ENCODE measurements around the gene PDZD4.

Gene PDZD4

DNA sequence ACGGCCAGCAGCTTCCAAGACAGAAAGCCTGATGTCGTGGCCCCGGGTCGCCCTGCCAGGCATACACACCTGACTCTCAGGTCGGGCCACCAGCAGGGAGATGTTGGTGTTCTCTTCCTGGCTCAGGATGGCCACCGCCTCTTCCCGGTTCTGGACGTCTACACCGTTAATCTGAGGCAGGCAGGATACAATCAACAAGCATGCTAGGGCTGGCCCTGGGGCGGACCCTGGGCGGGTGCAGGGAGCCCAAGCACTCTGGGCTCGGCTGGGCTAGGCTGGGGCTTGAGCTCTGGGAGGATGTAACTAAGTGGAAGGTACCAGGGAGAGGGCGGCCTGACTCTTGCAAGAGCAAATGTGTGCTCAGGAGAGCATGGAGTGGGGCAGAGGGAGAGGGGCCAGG, 24.9 kb downstream of the PDZD4 start:
- no peaks in the 10 kb centered on the region for H3K4me1 ChIP-seq (ENCODE audit: control insufficient read depth, insufficient read depth, low read length, unreplicated experiment)
- H3K79me2 ChIP-seq (ENCODE audit: control insufficient read depth, insufficient read depth, low read length, unreplicated experiment): no peaks in the 10 kb centered on the region
- no peaks in the 10 kb centered on the region for H3K36me3 ChIP-seq (ENCODE audit: insufficient read depth, low read length)
- no peak overlapping the region for H3K4me3 ChIP-seq (ENCODE audit: low read depth, low read length)
- H3K27me3 ChIP-seq (ENCODE audit: insufficient read depth, low read length): no peaks in the 10 kb centered on the region
- no peak overlapping the region for H3K27ac ChIP-seq (ENCODE audit: low read depth, low read length)
- no peak overlapping the region for H2AFZ ChIP-seq (ENCODE audit: low read length, unreplicated experiment)

DNA sequence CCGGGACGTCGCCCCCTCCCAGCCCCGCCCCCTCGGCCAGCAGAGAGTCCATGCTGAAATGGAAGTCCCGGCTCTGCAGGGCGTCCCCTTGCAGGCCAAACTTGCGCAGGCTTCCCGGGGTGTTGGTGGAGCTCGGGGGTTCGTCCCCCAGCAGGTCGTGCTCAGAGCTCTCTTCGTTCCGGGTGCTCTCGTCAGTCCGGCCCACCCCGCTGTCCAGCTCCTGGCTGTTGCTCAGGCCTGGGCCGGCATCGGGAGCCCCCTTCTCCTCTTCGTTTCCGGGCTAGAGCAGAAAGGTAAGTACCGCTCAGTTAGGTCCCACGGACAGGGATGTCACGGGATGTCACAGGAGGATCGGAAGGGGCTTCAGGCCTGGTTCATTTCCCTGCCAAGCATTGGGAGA, 25.7 kb downstream of the PDZD4 start:
- Histone ChIP-seq H3K36me3 (ENCODE audit: insufficient read depth, low read length) (no peaks in the 10 kb centered on the region), H3K27ac (ENCODE audit: low read depth, low read length) (no peak overlapping the region), H3K79me2 (ENCODE audit: control insufficient read depth, insufficient read depth, low read length, unreplicated experiment) (no peaks in the 10 kb centered on the region), H2AFZ (ENCODE audit: low read length, unreplicated experiment) (no peak overlapping the region), H3K4me1 (ENCODE audit: control insufficient read depth, insufficient read depth, low read length, unreplicated experiment) (no peaks in the 10 kb centered on the region), H3K4me3 (ENCODE audit: low read depth, low read length) (no peak overlapping the region), H3K27me3 (ENCODE audit: insufficient read depth, low read length) (no peaks in the 10 kb centered on the region)

DNA sequence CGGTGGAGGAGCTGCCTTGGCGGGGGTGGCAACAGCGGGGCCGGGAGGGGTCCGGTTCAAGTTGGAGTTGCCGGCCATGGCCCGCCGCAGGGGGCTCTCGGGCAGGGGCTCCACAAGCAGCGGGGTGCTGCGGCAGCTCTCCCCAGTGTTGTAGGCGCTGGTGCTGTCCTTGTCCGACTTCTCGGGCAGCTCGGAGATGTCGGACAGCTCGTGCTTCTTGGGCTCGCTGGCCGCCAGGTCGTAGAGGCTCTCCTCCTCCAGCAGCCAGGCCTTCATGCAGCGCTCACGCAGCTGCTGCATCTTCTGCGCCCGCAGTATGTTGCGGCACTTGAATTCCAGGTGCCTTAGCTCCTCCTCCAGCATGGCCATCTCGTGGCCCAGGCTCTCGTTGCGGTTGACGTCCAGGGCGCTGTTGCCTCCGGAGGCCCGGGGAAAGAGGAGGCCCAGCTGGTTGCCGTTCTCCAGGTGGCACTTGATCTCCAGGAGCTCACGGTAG, 26.2 kb downstream of the PDZD4 start:
- Histone ChIP-seq H3K27ac (ENCODE audit: low read depth, low read length) (no peak overlapping the region), H3K79me2 (ENCODE audit: control insufficient read depth, insufficient read depth, low read length, unreplicated experiment) (no peaks in the 10 kb centered on the region), H2AFZ (ENCODE audit: low read length, unreplicated experiment) (no peak overlapping the region), H3K27me3 (ENCODE audit: insufficient read depth, low read length) (no peaks in the 10 kb centered on the region), H3K4me1 (ENCODE audit: control insufficient read depth, insufficient read depth, low read length, unreplicated experiment) (no peaks in the 10 kb centered on the region), H3K4me3 (ENCODE audit: low read depth, low read length) (no peak overlapping the region), H3K36me3 (ENCODE audit: insufficient read depth, low read length) (no peaks in the 10 kb centered on the region)

DNA sequence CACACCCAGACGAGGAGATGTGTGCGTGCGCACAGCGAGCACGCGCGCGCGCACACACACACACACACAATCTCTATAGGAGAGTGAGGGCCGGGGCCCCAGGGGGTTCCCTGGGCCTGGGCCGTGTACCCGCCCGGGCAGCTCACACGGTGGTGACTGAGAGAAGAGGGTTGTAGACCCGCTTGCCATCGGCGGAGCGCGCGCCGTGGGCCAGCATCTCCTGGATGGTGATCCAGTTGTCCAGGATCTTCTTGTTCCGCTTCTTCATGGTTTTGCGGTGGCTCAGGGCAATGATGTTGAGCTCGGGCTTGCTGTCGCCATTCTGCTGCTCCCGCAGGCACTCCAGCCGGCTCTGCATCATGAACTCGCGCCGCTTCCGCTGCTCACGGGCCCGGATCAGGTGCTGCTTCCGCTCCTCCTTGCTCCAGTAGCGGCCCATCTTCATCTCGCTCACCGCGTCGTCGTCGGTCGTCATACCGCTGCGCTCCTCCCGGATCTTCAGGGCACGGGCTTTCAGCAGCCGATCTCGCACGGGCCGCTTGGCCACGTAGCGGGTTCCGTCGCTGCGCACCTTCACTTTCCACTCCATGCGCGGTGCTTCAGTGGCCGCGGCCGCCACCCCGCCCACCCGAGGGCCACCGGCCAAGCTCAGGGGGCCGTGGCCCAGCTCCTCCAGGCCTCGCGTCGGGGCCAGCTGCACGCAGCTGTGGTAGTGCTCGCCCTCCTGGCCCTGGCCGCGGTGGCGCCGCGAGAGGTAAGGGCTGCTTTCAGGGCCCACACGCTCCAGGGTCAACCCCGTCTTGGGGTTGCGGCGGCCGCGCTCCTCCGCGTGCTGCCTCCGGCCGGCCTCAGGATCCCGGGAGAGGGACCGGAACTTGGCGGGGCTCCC, 26.9 kb downstream of the PDZD4 start:
- H3K4me3 ChIP-seq (ENCODE audit: low read depth, low read length): no peak overlapping the region
- no peak overlapping the region for H2AFZ ChIP-seq (ENCODE audit: low read length, unreplicated experiment)
- no peak overlapping the region for H3K27ac ChIP-seq (ENCODE audit: low read depth, low read length)
- no peaks in the 10 kb centered on the region for H3K27me3 ChIP-seq (ENCODE audit: insufficient read depth, low read length)
- H3K36me3 ChIP-seq (ENCODE audit: insufficient read depth, low read length): no peaks in the 10 kb centered on the region
- H3K4me1 ChIP-seq (ENCODE audit: control insufficient read depth, insufficient read depth, low read length, unreplicated experiment): no peaks in the 10 kb centered on the region
- no peaks in the 10 kb centered on the region for H3K79me2 ChIP-seq (ENCODE audit: control insufficient read depth, insufficient read depth, low read length, unreplicated experiment)

DNA sequence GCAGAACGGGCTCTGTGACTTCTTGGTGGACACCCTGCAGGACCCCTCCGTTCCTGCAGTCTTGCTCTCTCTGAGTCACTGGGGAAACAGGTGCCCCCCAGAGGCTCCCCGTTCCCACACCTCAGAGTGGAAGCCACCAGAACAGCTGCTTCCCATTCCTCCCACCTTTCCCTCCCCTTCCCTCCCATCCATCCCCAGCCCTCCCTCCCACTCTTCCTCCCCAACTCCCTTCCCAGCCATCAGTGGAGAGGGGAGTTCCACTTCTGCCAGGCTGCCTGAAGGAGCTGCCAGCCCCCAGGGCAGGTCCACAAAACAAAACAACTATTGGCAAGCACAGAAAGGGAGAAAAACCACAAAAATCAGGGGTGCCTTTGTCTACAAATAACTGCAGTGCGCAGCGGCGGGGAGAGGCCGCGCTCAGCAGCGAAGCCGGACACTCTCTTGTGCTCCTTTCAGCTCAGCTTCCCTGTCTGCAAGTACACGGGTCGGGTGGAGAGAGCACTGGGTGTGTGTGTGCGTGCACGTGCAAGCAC, 27.8 kb downstream of the PDZD4 start:
- Histone ChIP-seq H3K36me3 (ENCODE audit: insufficient read depth, low read length) (no peaks in the 10 kb centered on the region), H3K27ac (ENCODE audit: low read depth, low read length) (no peak overlapping the region), H3K27me3 (ENCODE audit: insufficient read depth, low read length) (no peaks in the 10 kb centered on the region), H3K4me3 (ENCODE audit: low read depth, low read length) (no peak overlapping the region), H2AFZ (ENCODE audit: low read length, unreplicated experiment) (no peak overlapping the region), H3K4me1 (ENCODE audit: control insufficient read depth, insufficient read depth, low read length, unreplicated experiment) (no peaks in the 10 kb centered on the region), H3K79me2 (ENCODE audit: control insufficient read depth, insufficient read depth, low read length, unreplicated experiment) (no peaks in the 10 kb centered on the region)

DNA sequence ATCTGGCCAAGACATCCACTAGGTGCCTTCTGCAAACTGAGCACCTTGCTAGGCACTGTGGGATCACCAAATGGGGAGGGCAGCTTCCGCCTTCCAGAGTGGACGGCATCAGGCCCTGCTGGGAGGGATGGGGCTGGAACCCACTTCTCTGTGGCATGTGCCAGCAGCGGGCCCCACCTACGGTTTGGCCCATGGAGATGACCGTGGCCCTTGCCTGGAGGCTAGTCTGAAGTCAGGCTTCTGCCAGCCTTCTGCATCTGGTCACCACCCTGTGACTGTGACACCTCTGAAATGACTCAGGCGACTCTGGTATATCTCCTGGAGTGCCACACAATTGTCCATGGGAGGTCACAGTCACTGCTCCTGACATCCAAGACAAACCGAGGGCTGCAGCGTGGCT, 28.7 kb downstream of the PDZD4 start:
- Histone ChIP-seq H3K27ac (ENCODE audit: low read depth, low read length) (no peak overlapping the region), H3K4me3 (ENCODE audit: low read depth, low read length) (no peak overlapping the region), H2AFZ (ENCODE audit: low read length, unreplicated experiment) (no peak overlapping the region), H3K36me3 (ENCODE audit: insufficient read depth, low read length) (no peaks in the 10 kb centered on the region), H3K27me3 (ENCODE audit: insufficient read depth, low read length) (no peaks in the 10 kb centered on the region), H3K4me1 (ENCODE audit: control insufficient read depth, insufficient read depth, low read length, unreplicated experiment) (no peaks in the 10 kb centered on the region), H3K79me2 (ENCODE audit: control insufficient read depth, insufficient read depth, low read length, unreplicated experiment) (no peaks in the 10 kb centered on the region)

DNA sequence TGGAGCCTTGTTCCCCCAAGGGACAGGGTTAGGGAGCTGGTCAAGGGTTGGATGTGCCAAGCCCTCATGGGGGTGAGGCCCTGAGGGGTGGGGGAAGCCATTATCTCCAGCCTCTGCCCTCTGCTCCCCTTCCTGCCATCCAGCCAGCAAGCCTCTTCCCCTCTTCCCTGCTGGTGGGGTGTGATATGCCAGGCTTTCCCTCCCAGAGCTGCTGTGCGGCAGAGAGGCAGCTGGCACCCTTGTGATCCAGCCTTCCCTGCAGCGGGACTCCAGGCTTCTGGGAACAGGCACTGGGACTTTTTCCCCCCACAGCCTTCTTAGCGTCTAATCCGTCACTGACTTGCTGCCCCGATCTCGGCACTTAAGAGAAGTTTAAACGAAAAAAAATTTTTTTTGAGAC, 29.6 kb downstream of the PDZD4 start:
- Histone ChIP-seq H3K36me3 (ENCODE audit: insufficient read depth, low read length) (no peaks in the 10 kb centered on the region), H3K27ac (ENCODE audit: low read depth, low read length) (no peak overlapping the region), H3K27me3 (ENCODE audit: insufficient read depth, low read length) (no peaks in the 10 kb centered on the region), H2AFZ (ENCODE audit: low read length, unreplicated experiment) (no peak overlapping the region), H3K79me2 (ENCODE audit: control insufficient read depth, insufficient read depth, low read length, unreplicated experiment) (peaks cover 6% of the 10 kb centered on the region), H3K4me1 (ENCODE audit: control insufficient read depth, insufficient read depth, low read length, unreplicated experiment) (peaks cover 3% of the 10 kb centered on the region), H3K4me3 (ENCODE audit: low read depth, low read length) (no peak overlapping the region)

DNA sequence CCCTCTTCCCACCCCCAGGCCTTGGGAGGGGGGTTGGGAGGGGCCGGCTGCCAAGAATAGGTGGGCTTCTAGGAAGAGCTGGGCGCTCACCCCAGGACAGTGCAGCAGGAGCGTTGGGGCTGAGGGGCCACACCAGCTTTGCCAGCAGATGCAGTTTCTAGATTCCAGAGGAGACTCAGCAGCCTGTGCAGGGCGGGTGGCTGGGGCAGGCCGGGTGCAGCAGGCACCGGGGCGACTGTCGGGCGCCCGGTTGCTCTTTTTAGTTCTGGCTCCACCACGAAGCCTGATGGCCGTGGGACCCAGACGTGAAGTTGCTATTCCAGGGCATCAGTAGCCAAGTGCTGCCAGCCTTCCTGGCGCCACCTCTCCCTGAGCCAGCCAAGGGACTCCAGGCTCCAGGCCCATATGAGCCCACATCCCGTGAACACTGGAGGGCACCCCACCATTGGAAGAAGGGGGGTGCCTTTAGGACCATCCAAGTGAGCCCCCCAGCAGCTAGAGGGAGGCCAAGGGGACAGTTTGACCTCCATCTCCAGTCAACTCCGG, 30.1 kb downstream of the PDZD4 start:
- Histone ChIP-seq H3K36me3 (ENCODE audit: insufficient read depth, low read length) (no peaks in the 10 kb centered on the region), H3K27ac (ENCODE audit: low read depth, low read length) (no peak overlapping the region), H3K27me3 (ENCODE audit: insufficient read depth, low read length) (no peaks in the 10 kb centered on the region), H3K4me1 (ENCODE audit: control insufficient read depth, insufficient read depth, low read length, unreplicated experiment) (peaks cover 3% of the 10 kb centered on the region), H3K4me3 (ENCODE audit: low read depth, low read length) (no peak overlapping the region), H3K79me2 (ENCODE audit: control insufficient read depth, insufficient read depth, low read length, unreplicated experiment) (peaks cover 11% of the 10 kb centered on the region), H2AFZ (ENCODE audit: low read length, unreplicated experiment) (no peak overlapping the region)

DNA sequence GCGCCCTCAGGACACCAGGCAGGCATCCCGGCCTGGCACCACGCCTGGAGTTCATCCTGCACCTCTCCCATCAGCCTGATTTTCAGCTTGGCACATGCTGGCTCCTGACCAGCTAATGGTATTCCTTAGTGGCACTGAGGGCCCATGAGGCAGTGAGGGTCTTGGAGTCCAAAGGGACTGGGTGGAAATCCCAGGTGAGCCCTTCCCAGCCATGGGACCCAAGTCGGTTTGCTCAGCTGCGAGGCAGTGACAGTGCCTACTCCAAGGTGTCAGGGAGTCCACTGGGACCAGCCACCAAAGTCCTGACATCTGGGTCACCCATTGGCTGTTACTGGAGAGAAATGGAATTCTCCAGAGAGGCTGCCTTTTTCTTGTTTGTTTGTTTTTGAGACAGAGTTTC, 31.0 kb downstream of the PDZD4 start:
- no peaks in the 10 kb centered on the region for H3K27me3 ChIP-seq (ENCODE audit: insufficient read depth, low read length)
- peaks cover 3% of the 10 kb centered on the region for H3K4me1 ChIP-seq (ENCODE audit: control insufficient read depth, insufficient read depth, low read length, unreplicated experiment)
- H3K36me3 ChIP-seq (ENCODE audit: insufficient read depth, low read length): no peaks in the 10 kb centered on the region
- no peak overlapping the region for H3K27ac ChIP-seq (ENCODE audit: low read depth, low read length)
- no peak overlapping the region for H3K4me3 ChIP-seq (ENCODE audit: low read depth, low read length)
- H2AFZ ChIP-seq (ENCODE audit: low read length, unreplicated experiment): no peak overlapping the region
- peaks cover 19% of the 10 kb centered on the region for H3K79me2 ChIP-seq (ENCODE audit: control insufficient read depth, insufficient read depth, low read length, unreplicated experiment)

DNA sequence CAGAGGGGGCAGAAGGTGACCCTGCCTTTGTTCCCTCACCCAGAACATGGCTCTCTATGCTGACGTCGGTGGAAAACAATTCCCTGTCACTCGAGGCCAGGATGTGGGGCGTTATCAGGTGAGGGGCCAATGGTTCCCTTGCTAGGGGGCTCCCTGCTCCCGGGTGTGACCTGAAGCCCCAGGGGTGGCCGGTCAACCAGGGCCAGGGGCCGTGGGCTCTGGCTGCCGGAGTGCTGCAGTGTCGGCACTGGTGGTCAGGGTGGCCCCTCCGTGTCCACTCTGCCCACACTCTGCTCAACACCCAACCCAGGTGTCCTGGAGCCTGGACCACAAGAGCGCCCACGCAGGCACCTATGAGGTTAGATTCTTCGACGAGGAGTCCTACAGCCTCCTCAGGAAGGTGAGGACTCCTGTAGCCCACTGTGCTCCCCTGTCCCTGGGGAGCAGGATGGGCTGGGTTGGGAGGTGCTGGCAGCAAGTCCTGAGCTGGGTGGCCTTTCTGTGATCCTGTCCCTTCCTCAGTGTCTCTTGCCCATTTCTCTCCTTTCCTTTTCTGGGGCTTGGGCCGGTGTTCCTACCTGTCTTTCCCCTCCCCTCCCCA, 32.8 kb downstream of the PDZD4 start:
- peaks cover 32% of the 10 kb centered on the region for H3K79me2 ChIP-seq (ENCODE audit: control insufficient read depth, insufficient read depth, low read length, unreplicated experiment)
- H3K4me3 ChIP-seq (ENCODE audit: low read depth, low read length): no peak overlapping the region
- H3K36me3 ChIP-seq (ENCODE audit: insufficient read depth, low read length): no peaks in the 10 kb centered on the region
- no peak overlapping the region for H3K27ac ChIP-seq (ENCODE audit: low read depth, low read length)
- no peak overlapping the region for H2AFZ ChIP-seq (ENCODE audit: low read length, unreplicated experiment)
- H3K4me1 ChIP-seq (ENCODE audit: control insufficient read depth, insufficient read depth, low read length, unreplicated experiment): peaks cover 9% of the 10 kb centered on the region
- no peaks in the 10 kb centered on the region for H3K27me3 ChIP-seq (ENCODE audit: insufficient read depth, low read length)

Data from ACC112 (cell line).